Erythroblast (primary cell): ENCODE results near the gene TCF3.

Experiments
- GATA1 ChIP-seq: IDR thresholded peaks from 2 replicates; pipeline ENCODE4 v1.6.1; 2011; ENCODE audit warnings: low read depth, mild to moderate bottlenecking, control low read depth, low read length, moderate library complexity
- POLR2A ChIP-seq: IDR thresholded peaks from 2 replicates; pipeline ENCODE4 v1.6.1; 2011; ENCODE audit warnings: mild to moderate bottlenecking, low read length

- TF ChIP-seq POLR2A (no peak), GATA1 (no peak)
Observed at GRCh38 chr19:1629256-1629808, 23.1 kb downstream of the TCF3 start.
